HepG2 (cell line): Measurements from ENCODE around the gene DDO. TPM values are rescaled to one million over a fixed set of nuclear protein-coding genes. Genes with fewer than 3 reads are reported as not detected.

ENCODE experiments used
- ATAC-seq: fragments of 200-7000 bp; cut with Tn5 transposase; 3 replicates; pipeline ENCODE4 v1.9.1; 2020; ENCODE audit warnings: mild to moderate bottlenecking, moderate library complexity
- BruUV-seq: library from RNA; stranded (reverse); fragments of 400-500 nt; replicated peaks from 2 replicates; lab custom pipeline; 2021; lab: Mats Ljungman, UMichigan
- CTCF ChIA-PET: fragments of 300-600 bp; formaldehyde crosslinking; extraction: SDS; loops from one replicate; lab custom pipeline; 2021; ENCODE audit warnings: low total read pairs, inconsistent platforms, low intra/inter-chr PET ratio; lab: Yijun Ruan, JAX
- POLR2A ChIA-PET: fragments of 350-600 bp; sonication (Branson Sonifier 250); formaldehyde crosslinking; loops from one replicate; lab custom pipeline; 2020; ENCODE audit warnings: antibody characterized with exemption, inconsistent platforms; lab: Yijun Ruan, JAX
- DNase-seq: peaks from one replicate; pipeline ENCODE4 v3.0.0-alpha.2; 2015; ENCODE audit warnings: low spot score
- FAIRE-seq: peaks from 3 replicates; lab custom pipeline; 2011; peaks lifted over from hg19 to GRCh38; lab: Jason Lieb, UNC
- H2AFZ ChIP-seq: one replicate; pipeline ENCODE4 v1.6.1; 2011; ENCODE audit warnings: low read length, inconsistent platforms
- H3K27ac ChIP-seq: fragments of 300-600 bp; 3 replicates; pipeline ENCODE4 v1.8.0; 2011; ENCODE audit warnings: mixed run types, mild to moderate bottlenecking, mixed read lengths, low read length, inconsistent platforms; ENCODE audit not compliant: insufficient read depth; ENCODE audit errors: extremely low read length
- H3K27me3 ChIP-seq, 2 experiments: fragments of 200-600 bp in 1 of 2; 2 replicates in 1 of 2; 3 replicates in 1 of 2; pipeline versions ENCODE4 v1.6.0 to v1.8.0; 2011; ENCODE audit warnings: low read length in 2 of 2, mild to moderate bottlenecking in 2 of 2, moderate library complexity in 2 of 2, inconsistent platforms in 1 of 2; ENCODE audit not compliant: insufficient read depth in 2 of 2, control insufficient read depth in 1 of 2
- H3K36me3 ChIP-seq, 2 experiments: fragments of 200-600 bp in 1 of 2; replicated peaks in 1 of 2; 2 replicates in 1 of 2; 3 replicates in 1 of 2; pipeline versions ENCODE4 v1.5.1 to v1.8.0; 2011; ENCODE audit warnings: low read length in 2 of 2, inconsistent platforms in 1 of 2; ENCODE audit not compliant: insufficient read depth in 2 of 2, control insufficient read depth in 1 of 2
- H3K4me1 ChIP-seq: 2 replicates; pipeline ENCODE4 v1.5.1; 2012; ENCODE audit warnings: low read length, inconsistent platforms; ENCODE audit not compliant: insufficient read depth
- H3K4me2 ChIP-seq: 2 replicates; pipeline ENCODE4 v1.6.0; 2011; ENCODE audit warnings: low read depth, low read length, inconsistent platforms
- H3K4me3 ChIP-seq, 3 experiments: fragments of 200-600 bp in 1 of 3; sonication (generic), shearing (Covaris generic) in 1 of 3; replicated peaks in 1 of 3; 2 replicates each; pipeline ENCODE4 v1.5.1; 2011 to 2016; ENCODE audit warnings: low read length in 3 of 3, inconsistent platforms in 2 of 3, low read depth in 2 of 3, mild to moderate bottlenecking in 2 of 3, control low read depth in 1 of 3, mixed read lengths in 1 of 3; ENCODE audit not compliant: insufficient read depth in 1 of 3
- H3K79me2 ChIP-seq: one replicate; pipeline ENCODE4 v1.6.1; 2011; ENCODE audit warnings: low read length, inconsistent platforms; ENCODE audit not compliant: insufficient read depth
- H3K9ac ChIP-seq: 2 replicates; pipeline ENCODE4 v1.6.0; 2011; ENCODE audit warnings: mild to moderate bottlenecking, low read depth, low read length, inconsistent platforms; ENCODE audit not compliant: insufficient read depth
- H3K9me3 ChIP-seq: 2 replicates; pipeline ENCODE4 v1.5.1; 2012; ENCODE audit warnings: mild to moderate bottlenecking, low read length
- H4K20me1 ChIP-seq: 2 replicates; pipeline ENCODE4 v1.6.0; 2011; ENCODE audit warnings: inconsistent platforms, mild to moderate bottlenecking, low read length, moderate library complexity; ENCODE audit not compliant: insufficient read depth
- ATAD3A ChIP-seq: sonication (generic); formaldehyde crosslinking; IDR thresholded peaks from 2 replicates; pipeline ENCODE4 v1.4.0; 2020; ENCODE audit warnings: missing genetic modification reagents
- EZH2 ChIP-seq: conservative IDR thresholded peaks from 2 replicates; pipeline ENCODE4 v1.6.1; 2012; ENCODE audit warnings: mild to moderate bottlenecking, low read depth, low read length, moderate library complexity
- FOXC1 ChIP-seq: sonication (generic); formaldehyde crosslinking; IDR thresholded peaks from 2 replicates; pipeline ENCODE4 v1.8.0; 2022; ENCODE audit warnings: mild to moderate bottlenecking, missing genetic modification reagents, borderline replicate concordance
- GATA4 ChIP-seq: sonication (generic); IDR thresholded peaks from 2 replicates; pipeline ENCODE4 v1.6.1; 2016; ENCODE audit warnings: antibody characterized with exemption, low read depth, borderline replicate concordance
- MLLT10 ChIP-seq: sonication (generic); formaldehyde crosslinking; IDR thresholded peaks from 2 replicates; pipeline ENCODE4 v1.4.0; 2020; ENCODE audit warnings: missing genetic modification reagents
- PAXIP1 ChIP-seq: sonication (generic); formaldehyde crosslinking; conservative IDR thresholded peaks from 2 replicates; pipeline ENCODE4 v1.4.0; 2020; ENCODE audit warnings: mild to moderate bottlenecking, missing genetic modification reagents, moderate library complexity
- ZBTB49 ChIP-seq: sonication (generic); formaldehyde crosslinking; IDR thresholded peaks from 2 replicates; pipeline ENCODE4 v1.4.0; 2020; ENCODE audit warnings: missing genetic modification reagents, borderline replicate concordance
- ZNF124 ChIP-seq: sonication (generic); formaldehyde crosslinking; IDR thresholded peaks from 2 replicates; pipeline ENCODE4 v1.4.0; 2020; ENCODE audit warnings: missing genetic modification reagents
- ZNF17 ChIP-seq: sonication (generic); formaldehyde crosslinking; IDR thresholded peaks from 2 replicates; pipeline ENCODE4 v1.5.0; 2020; ENCODE audit warnings: mild to moderate bottlenecking, missing genetic modification reagents
- ZNF281 ChIP-seq: sonication (generic); formaldehyde crosslinking; IDR thresholded peaks from 2 replicates; pipeline ENCODE4 v1.4.0; 2020; ENCODE audit warnings: missing genetic modification reagents, borderline replicate concordance
- ZNF841 ChIP-seq: sonication (generic); formaldehyde crosslinking; IDR thresholded peaks from 2 replicates; pipeline ENCODE4 v1.8.1; 2023; ENCODE audit warnings: missing genetic modification reagents, borderline replicate concordance
- WGBS: methylation state at CpG from one replicate; pipeline ENCODE4 v1.1.6; 2017; ENCODE audit warnings: low lambda C conversion rate; 5-methylcytosine and 5-hydroxymethylcytosine counted together
- in situ Hi-C: cut with HindIII; loops from 2 replicates; pipeline ENCODE4 v1.10.0; 2017; ENCODE audit warnings: low pct_unique_long_range_greater_than_20kb; ENCODE audit not compliant: extremely low pct_ligation_motif_present
- intact Hi-C: fragments of 100-400 bp; cut with micrococcal nuclease; formaldehyde crosslinking; loops from one replicate; pipeline ENCODE4 v1.10.0; 2022; ENCODE audit not compliant: unreplicated experiment
- polyA plus RNA-seq, 8 experiments: library from polyadenylated mRNA; depleted of rRNA in 3 of 8; stranded (reverse) in 7 of 8; unstranded in 1 of 8; fragments of >200 nt; fragmentation: Illumina TruSeq in 4 of 8; extraction: Trizol in 4 of 8; gene quantifications; 2 replicates each; pipeline versions ENCODE4 v1.2.1 to v1.2.3, GENCODE V29; 2011 to 2016; ENCODE audit warnings: low read depth in 4 of 8, missing spikeins in 1 of 8, mixed read lengths in 1 of 8; ENCODE audit not compliant: insufficient read depth in 1 of 8
- total RNA-seq, 5 experiments: library from RNA; depleted of rRNA; stranded (reverse); fragments of >200 nt; fragmentation: Illumina TruSeq; extraction: Trizol; gene quantifications; 2 replicates each; pipeline ENCODE4 v1.2.3, GENCODE V29; 2016; ENCODE audit warnings: low read depth in 1 of 5

DDO gene
- total and polyA plus RNA-seq, 2 of the 13 experiments (the other 11 are each of a cell fraction or from before 2014, with no cell fraction given) = 6.1 to 10.3 TPM

GRCh38 chr6:110348961-110349690 lies 66.2 kb downstream of the DDO start:
- Histone ChIP-seq H4K20me1 (no peaks in the 10 kb centered on the region), H3K9me3 (no peaks in the 10 kb centered on the region), H3K27ac (no peak overlapping the region), H3K4me3 (no peak overlapping the region), H3K36me3 (no peaks in the 10 kb centered on the region), H3K79me2 (no peaks in the 10 kb centered on the region), H3K4me1 (no peaks in the 10 kb centered on the region), H3K4me2 (no peak overlapping the region), H3K9ac (no peak overlapping the region), H2AFZ (no peak overlapping the region), H3K27me3 (no peaks in the 10 kb centered on the region; a peak in 2 of 5 replicates)
- BruUV-seq = no TSS peak
- TF ChIP-seq ZNF124 (CRISPR knock-in tag) (no peak), ZNF841 (CRISPR knock-in tag) (no peak), ATAD3A (no peak), PAXIP1 (no peak), MLLT10 (CRISPR knock-in tag) (no peak), GATA4 (no peak), ZNF281 (CRISPR knock-in tag) (no peak), FOXC1 (CRISPR knock-in tag) (no peak), EZH2 (no peak), ZNF17 (CRISPR knock-in tag) (no peak), ZBTB49 (CRISPR knock-in tag) (no peak)
- ATAC-seq = no peak
- in situ Hi-C loops (no loop called here), intact Hi-C loops (no loop called here)
- no peak for DNase-seq
- WGBS = 79% methylated on average over 11 of the region's 11 CpGs
- CTCF ChIA-PET = no interaction called here
- POLR2A ChIA-PET = no interaction called here
- no peak for FAIRE-seq
